ENCODE results near the gene SNIP1.
"Not testable (repeated sequence)": the region's sequence is repeated elsewhere in the genome, so short reads cannot be mapped to it uniquely, and the experiment has no call there.

SNIP1 gene, protein sequence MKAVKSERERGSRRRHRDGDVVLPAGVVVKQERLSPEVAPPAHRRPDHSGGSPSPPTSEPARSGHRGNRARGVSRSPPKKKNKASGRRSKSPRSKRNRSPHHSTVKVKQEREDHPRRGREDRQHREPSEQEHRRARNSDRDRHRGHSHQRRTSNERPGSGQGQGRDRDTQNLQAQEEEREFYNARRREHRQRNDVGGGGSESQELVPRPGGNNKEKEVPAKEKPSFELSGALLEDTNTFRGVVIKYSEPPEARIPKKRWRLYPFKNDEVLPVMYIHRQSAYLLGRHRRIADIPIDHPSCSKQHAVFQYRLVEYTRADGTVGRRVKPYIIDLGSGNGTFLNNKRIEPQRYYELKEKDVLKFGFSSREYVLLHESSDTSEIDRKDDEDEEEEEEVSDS

DNA sequence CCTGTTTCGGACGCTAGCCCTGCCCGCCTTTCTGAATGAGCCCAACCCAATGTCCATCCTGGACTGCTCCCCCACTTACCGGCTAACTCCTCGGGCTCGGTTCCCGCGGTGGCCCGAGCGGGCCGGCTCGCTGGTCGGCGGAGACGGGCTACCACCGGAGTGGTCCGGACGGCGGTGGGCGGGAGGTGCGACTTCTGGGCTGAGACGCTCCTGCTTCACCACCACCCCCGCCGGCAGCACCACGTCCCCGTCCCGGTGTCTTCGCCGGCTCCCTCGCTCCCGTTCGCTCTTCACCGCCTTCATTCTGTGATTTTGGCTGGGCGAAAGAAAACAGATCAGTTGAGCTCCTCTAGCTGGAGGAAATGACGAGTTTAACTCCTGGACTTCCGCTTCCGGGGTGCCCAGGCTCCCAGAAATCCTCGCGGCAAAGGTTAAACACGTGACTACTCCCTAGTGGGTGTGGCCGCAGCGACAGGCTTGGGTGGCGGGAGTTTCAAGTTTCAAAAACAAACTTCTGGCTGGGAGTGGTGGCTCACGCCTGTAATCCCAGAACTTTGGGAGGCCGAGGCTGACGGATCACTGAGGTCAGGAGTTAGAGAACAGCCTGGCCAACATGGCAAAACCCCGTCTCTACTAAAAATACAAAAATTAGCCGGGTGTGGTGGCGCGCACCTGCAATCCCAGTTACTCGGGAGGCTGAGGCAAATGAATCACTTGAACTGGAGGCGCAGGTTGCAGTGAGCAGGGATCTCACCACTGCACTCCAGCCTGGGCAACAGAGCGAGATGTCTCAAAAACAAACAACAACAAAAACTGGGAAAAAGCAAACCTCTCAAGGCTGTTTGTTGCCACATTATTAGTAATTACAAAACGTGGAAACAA, at the start of gene SNIP1:
Gene SNIP1 (minus strand): TSS at position 367 of the 882 bp plus-strand sequence. CDS start 64 bp downstream, at position 303.
- DNase-seq (ENCODE audit: low read depth): peak; percentile 89

DNA sequence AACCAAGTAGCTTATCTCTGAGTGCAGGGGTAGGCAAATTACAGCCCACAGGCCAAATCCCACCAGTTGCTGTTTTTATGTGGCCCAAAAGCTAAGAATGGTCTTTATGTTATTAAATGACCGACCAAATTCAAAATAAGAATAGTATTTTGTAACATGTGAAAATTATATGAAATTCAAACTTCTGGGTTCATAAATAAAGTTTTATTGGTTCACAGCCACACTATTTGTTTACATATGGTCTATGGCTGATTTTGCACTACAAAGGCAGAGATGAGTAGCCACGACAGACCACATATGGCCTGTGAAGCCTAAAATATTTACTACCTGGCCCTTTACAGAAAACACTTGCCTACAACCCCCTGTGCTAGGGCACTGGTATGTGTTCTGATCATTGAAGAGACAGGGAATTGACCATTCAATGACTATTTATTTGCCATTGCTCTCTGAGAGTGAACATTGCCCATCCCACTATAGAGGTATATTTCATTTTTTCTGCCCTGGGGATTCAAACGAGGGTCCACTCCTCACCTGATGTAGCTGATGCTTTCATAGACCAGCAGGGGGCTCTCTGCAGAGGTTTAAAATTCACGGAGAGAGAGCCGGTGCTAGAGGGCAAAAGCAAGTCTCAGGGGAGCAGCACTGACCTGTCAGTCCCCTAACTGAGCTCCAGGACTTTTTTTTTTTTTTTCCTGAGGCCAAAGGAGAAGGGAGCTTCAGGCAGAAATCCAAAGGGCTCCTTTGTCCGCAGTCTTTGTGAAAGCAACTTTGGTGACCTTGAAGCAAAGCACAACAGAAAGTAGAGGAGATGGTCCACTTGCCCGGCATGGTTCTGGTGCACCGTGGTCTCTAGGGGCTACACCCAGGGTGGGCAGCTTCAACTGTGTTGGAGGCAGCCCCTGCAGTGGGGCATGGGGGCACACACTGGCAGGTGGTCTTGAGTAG, 48.9 kb upstream of the SNIP1 start:
- no peak for DNase-seq (ENCODE audit: low read depth)

DNA sequence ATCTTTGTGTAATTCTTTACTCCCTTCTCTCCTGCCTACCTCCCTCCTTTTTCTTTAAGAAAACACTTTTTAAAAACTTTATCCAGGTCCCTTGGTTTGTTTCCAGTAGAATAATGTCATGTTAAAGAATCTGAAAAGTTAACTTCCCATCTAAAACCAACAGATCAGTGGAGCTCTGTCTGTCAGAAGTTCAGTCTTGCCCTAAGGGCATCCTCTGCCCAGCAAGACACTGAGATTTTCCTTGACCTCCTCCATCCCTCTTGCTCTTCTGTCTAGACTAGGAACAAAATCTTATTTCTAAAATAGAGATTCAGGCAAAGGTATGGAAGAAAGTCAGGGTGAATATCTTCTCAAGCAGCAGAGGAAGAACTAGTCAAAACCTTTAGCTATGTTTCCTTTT, 47.3 kb upstream of the SNIP1 start:
- no peak for DNase-seq (ENCODE audit: low read depth)

DNA sequence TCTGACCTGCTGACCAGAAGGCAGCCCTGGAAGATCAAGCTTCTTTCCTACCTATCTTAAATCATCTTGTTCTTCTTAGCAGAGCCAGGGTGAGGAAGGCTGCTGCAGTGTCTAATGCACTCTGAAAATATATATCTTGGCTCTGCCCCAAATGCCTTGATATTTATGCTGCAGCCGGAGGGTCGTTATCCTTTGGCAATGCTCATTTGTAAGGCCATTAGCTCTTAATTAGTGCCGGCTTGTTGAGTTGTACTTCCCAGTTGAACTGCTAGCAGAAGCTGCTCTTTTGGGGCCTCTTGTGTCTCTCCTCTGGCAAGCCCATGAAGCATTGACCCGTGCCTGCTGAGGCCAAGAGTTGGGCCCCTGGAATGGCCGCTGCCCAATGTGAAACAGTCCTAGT, 45.8 kb upstream of the SNIP1 start:
- no peak for DNase-seq (ENCODE audit: low read depth)

DNA sequence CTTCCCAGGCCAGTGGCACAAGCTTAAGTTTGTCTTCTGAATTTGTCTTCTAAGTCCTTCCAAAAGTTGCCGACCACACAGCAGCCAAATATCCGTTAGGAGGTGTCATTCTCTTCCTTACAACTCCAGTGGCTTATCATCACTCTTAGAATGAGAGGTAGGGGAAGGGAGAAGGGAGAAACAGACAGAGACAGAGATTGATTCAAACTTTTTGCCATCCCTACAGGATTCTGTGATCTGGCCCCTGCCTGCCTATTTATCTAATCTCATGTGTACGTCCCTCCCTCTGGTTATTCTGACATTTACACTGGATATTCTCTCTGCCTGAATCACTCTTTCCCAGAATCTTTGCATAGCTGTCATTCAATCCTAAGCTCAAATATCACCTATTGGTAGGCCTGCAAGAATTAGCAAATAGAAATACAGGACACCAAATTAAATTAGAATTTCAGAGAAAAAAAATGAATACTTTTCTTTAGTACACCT, 42.1 kb upstream of the SNIP1 start:
- no peak for DNase-seq (ENCODE audit: low read depth)

DNA sequence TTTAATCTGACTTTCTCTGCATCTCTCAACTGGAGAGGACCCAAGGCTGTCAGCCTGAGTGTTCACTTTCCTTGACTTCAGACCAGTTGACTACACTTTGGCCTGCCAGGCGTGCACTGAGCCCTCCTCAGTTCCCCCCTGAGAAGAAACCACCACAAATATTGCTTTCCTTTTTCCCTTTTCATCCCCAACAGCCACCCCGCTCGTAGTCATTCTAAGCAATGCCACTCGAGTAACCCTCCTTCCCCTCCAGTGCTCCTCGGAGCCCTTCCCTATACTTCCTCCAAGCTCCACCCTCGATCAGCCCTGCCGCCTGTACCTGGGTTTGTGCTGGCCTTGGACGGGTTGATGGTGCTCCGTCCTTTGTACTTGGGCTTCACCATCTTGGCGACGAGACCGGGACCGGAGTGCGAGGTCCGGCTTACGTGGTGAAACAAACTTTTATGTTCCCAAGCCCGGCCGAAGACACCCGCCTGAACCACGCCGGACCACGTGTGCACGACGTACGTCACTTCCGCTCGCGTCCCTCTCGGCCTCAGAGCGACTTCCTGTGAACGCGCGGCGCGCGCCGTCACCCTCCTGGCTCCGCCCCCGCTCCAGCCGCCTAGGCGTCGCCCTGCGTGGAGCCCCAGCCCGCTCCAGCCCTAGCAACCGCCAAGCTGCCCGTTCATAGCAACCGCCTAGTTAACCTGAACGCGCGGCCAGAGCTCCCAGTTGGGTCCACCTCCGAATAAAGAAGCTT, 41.5 kb upstream of the SNIP1 start, which contains the start of gene GNL2:
Gene GNL2 (minus strand): TSS at position 498 of the 742 bp plus-strand sequence. CDS start 115 bp downstream, at position 383.
- peak; percentile 94 for DNase-seq (ENCODE audit: low read depth)

DNA sequence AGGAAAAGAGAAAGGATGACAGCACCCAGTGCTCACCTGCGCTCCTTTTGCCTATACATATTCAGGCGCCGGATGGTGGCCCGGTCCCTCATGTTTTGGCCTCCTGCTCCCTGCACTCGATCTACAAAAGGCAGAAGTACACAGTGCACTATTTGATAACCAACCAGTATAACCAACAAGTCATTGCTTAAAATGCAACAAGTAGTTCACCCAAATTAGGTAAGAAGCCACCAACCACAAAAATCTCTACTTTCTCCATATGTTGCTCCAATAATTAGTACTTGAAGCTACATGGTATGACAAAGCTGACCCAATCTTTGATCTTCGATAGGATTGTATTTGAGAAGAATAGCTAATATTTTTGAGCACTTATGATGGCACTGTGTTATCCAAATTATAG, 39.6 kb upstream of the SNIP1 start:
- DNase-seq (ENCODE audit: low read depth): no peak

DNA sequence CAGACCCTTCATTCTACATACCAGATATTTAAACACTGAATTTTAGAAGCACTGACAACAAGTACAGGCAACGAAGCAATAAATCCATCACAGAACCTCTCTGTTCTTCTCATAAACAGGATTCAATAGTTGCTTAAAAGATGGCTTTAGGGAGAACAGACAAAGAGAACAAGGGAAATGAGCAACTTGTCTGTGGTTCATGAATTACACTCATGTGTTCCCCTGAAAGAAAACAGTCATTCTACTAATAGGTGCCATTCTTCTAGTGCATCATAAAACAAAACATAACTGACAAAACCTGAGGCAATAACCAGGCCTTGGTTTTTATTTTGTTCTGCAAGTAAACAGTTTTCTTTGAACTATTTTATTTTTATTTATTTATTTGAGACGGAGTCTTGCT, 34.8 kb upstream of the SNIP1 start:
- no peak for DNase-seq (ENCODE audit: low read depth)

DNA sequence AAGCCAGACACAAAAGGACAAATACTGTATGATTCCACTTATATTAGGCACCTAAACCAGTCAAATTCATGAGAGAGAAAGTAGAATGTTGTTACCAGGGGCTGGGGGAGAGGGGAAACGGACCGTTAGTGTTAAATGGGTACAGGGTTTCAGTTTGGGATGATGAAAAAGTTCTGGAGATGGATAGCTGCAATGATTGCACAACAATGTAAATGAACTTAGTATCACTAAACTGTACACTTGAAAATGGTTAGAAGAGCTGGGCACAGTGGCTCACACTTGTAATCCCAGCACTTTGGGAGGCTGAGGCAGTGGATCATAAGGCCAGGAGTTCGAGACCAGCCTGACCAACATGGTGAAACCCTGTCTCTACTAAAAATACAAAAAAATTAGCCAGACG, 30.5 kb upstream of the SNIP1 start:
- DNase-seq (ENCODE audit: low read depth): not testable (repeated sequence)

DNA sequence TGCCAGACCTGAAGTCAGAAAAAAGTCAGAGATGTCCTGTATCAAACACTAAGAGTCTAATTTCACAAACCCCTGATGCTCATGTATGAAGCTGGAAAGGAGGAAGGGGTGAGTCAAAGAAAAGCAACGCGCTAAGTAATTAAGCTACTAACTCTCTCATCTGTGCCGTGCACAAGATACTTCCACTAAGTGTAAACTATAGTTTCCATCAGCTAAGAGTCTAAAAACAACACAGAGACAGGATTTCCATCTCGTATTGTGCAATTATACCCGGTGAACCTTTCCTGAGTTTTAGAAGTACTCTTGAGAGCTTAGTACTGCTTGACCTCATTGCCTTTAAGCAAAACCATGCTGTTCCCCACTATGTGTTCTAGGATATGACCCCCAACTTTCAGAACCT, 21.6 kb upstream of the SNIP1 start:
- DNase-seq (ENCODE audit: low read depth): peak; percentile 66

DNA sequence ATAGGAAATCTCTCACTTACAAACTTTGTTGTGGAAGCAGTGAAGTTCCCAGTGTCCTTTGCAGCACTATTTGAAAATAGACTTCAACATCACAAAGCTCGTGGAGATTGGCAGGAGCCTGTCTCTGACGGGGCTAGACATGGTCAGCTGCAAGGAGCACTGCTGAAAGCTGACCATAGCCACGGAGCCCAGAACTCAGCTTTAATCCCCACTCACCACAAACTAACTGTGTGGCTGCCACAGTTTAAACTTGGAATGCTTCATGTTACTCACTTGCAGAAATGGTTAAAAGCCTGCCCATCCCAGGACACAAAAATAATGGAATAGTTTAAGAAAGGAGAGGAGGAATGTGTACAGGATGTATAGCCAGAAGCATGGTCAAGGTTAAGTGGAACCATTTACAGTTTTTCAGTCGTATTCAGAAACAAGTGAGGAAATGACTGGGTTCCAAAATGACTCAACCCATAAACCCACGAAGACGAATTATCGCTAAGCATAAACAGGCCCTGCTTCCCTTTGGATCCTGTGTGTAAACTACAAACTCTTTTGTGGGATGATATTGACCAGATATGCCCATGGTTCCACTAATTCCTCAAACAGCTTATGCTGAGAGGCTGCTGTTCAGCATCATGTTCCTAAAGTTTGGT, 20.9 kb upstream of the SNIP1 start:
- DNase-seq (ENCODE audit: low read depth): peak; percentile 73

DNA sequence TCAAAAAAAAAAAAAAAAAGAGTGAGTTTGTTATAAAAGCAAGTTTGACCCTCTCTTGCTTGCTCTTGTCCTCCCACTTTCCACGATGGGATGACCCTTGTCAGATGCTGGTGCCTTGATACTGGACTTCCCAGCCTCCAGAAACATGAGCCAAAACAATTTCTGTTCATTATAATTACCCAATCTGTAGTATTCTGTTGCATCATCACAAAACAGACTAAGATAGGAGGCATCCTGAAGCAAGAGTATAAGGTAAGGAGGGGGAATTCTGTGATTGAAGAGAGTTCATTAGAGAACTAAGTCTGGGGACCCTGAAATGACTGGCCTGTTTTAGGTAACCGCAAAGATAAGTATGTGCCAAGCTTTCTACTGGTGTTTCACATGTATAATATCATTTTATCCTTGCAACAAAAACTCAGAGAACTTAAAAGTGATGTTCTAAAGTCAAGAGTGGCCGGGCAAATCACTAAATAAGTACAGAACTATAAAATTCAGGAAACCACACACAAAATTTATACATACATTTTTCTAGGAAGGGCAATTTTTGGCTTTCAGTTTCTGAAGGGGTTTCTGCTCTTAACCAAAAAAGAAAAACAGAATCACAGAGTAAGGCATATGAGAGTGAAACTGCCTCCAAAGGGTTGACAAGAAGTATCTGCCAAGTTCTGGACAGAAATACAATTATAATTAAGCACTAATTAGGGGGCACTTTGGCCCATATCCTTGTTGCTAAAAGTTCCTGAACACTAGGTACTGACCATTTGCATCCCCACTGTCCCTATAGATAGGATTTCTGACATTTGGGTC, 16.6 kb upstream of the SNIP1 start:
- DNase-seq (ENCODE audit: low read depth): no peak

DNA sequence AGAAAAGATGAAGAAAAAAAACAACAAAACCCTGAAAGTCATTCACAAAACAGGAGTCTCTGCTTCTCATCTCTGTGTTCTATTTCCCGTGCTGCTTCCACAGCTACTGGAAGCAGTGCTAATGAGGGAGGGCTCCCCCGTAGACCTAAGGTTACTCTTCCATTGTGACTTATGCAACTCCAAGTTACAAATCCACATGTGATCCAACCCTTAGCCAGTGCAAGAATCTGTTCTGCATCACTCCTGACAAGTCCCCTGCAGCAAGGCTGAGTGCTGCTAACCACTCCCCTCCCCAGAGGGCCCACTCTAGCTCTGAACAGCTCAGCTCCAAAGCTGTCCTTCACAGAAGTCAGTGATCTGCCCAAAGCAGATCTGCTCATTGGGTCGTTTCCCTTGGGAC, 12.9 kb upstream of the SNIP1 start:
- DNase-seq (ENCODE audit: low read depth): no peak

DNA sequence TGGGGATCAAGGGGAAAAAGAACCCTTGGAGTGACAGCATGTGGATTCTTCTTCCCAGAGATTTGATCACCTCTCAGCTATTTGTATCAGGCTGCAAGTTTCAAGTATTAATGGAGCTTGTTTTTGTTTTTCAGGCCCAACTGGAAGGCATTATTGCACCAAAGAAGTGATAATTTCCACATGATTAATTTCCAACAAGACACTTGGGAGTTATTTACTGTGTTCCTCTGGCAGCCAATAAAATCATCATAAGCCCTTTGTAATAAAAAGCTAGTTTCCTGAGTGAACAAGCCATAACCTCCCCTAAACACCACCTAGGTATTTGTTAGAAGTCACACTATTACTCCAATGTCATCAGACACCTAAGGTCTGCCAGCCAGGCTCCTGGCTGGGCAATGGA, 10.8 kb upstream of the SNIP1 start:
- DNase-seq (ENCODE audit: low read depth): no peak

DNA sequence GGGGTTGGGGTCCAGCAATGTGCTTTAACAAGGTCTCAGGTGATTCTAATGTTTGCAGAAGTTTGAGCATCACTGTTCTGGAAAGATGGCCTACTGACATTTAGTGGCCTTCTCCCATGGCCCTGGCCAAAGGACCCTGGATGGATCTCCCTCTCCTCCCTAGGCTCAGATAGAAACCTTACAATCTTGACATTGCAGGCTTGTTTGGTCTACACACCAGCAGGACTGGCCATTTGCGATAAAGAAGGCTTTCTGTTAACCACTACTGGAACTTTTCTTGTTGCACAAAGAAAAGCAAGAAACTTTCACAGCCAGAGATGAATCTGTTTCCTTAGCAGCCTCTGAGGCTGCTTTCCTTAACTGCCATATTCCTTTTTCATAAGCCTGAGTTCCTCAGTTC, 8.9 kb upstream of the SNIP1 start:
- DNase-seq (ENCODE audit: low read depth): no peak

DNA sequence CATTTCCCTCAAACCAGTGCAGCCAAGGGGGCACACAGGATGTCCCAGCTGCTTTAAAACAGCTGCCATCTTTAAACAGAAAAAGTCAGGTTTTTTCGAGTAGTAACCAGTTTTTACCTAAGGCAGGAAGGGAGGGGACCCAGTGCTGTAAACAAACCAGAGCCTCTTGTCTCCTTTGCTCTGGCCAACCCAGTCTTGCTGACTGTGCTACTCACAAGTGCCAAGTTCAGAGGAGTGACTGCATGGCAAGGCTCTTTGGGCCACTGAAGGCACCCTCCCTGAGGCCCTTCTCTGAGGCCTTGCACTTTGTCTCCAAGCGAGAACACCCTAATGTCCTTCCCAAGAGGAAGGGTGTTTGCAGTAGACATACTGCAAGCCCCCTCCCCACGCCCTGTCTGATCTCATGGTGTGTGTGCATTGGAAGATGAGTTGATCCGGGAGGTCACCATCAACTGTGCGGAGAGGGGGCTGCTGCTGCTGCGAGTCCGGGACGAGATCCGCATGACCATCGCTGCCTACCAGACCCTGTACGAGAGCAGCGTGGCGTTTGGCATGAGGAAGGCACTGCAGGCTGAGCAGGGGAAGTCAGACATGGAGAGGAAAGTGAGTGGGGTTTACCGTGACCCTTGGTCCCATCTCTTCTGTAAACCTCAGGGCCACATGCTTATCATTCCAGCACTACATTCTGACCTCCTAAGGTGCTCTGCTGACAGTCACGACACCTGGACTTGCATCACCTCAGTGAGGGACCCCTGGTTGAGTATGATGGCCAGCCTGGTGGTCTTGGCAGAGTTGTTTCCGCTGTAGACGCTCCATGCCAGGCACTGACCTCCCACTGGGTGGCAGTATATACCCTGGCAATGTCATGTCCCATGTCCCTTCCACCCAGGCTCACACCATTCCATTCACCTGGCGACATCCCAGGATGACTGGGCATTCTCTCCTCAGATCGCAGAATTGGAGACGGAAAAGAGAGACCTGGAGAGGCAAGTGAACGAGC, 7.3 kb upstream of the SNIP1 start:
- DNase-seq (ENCODE audit: low read depth): peak; percentile 42

DNA sequence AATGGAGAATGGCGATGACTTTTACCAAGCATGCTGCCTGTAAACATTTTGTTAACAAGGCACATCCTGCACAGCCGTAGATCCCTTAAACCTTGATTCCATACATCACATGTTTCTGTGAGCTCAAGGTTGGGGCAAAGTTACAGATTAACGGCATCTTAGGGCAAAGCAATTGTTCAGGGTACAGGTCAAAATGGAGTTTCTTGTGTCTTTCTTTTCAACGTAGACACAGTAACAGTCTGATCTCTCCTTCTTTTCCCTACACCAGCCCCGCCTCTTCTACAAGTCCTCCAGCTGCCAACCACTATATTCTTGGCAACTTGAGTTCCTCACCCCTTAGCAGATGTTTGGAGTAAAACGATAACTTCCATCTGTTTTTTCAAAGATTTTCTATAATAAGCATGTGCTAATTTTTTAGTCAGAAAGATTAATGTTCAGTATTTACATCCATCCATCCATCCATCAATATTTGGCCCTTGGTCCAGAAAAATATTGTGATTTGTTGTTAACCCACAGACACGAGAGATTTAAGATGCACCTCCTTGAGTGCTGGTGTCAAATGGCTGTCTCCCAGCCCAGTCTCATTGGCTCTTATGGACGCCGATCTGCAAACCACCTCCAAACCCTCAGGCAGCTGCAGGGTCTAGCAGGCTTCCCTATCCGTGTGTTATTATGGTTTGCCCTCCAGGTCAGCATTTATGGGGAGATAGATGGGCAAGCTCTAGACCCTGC, 6.5 kb upstream of the SNIP1 start:
- peak; percentile 29 for DNase-seq (ENCODE audit: low read depth)

DNA sequence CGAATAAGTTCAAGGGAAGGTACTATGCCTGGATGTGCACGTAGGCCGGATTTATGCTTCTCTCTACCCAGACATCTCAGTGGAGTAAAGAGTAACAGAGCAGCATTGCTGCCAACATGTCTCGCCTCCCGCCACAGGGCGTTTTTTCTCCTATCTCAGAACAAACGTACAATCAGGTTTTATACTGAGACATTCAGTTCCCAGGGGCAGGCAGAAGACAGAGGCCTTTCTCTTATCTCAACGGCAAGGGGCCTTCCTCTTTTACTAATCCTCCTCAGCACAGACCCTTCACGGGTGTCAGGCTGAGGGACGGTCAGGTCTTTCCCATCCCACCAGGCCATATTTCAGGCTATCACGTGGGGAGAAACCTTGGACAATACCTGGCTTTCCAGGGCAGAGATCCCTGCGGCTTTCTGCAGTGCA, 5.9 kb upstream of the SNIP1 start:
- DNase-seq (ENCODE audit: low read depth): not testable (repeated sequence)

Measured in fibroblast of gingiva (primary cell).